K562 (cell line): ENCODE results near the gene DCAF16. TPM values are rescaled to one million over a fixed set of nuclear protein-coding genes. Genes with fewer than 3 reads are reported as not detected.

Experiments
- ATAC-seq: fragments of 200-7000 bp; cut with Tn5 transposase; 3 replicates; pipeline ENCODE4 v1.9.1; 2020; ENCODE audit warnings: moderate library complexity
- BruUV-seq: library from RNA; stranded (reverse); fragments of 400-500 nt; replicated peaks from 2 replicates; lab custom pipeline; 2021; lab: Mats Ljungman, UMichigan
- CTCF ChIA-PET: fragments of 300-600 bp; formaldehyde crosslinking; extraction: SDS; loops from one replicate; lab custom pipeline; 2021; ENCODE audit warnings: low intra/inter-chr PET ratio; lab: Yijun Ruan, JAX
- POLR2A ChIA-PET: fragments of 300-600, 350-650 bp; sonication (Branson Sonifier 250); formaldehyde crosslinking; extraction: SDS; loops from one replicate; lab custom pipeline; 2021; ENCODE audit warnings: antibody characterized with exemption, inconsistent platforms; lab: Yijun Ruan, JAX
- DNase-seq, 4 experiments: peaks; one replicate each; pipeline versions ENCODE4 v3.0.0 to v3.0.0-alpha.2; 2011 to 2018; ENCODE audit warnings: low spot score in 3 of 4, mixed read lengths in 3 of 4; ENCODE audit errors: extremely low read depth in 1 of 4
- FAIRE-seq: peaks from 2 replicates; lab custom pipeline; 2011; peaks lifted over from hg19 to GRCh38; lab: Jason Lieb, UNC
- H2AFZ ChIP-seq: 2 replicates; pipeline ENCODE4 v1.6.0; 2011; ENCODE audit warnings: low read depth, low read length, control low read depth, inconsistent platforms
- H3K27ac ChIP-seq: fragments of 200-600 bp; 3 replicates; pipeline ENCODE4 v1.8.0; 2011; ENCODE audit warnings: low read depth, mild to moderate bottlenecking, control low read depth, inconsistent platforms, low read length, moderate library complexity, mixed read lengths; ENCODE audit errors: extremely low read depth
- H3K27me3 ChIP-seq, 2 experiments: fragments of 300-600 bp in 1 of 2; 2 replicates in 1 of 2; 3 replicates in 1 of 2; pipeline versions ENCODE4 v1.6.0 to v1.8.0; 2011; ENCODE audit warnings: inconsistent platforms in 2 of 2, low read length in 2 of 2, mild to moderate bottlenecking in 1 of 2, mixed read lengths in 1 of 2, moderate library complexity in 1 of 2; ENCODE audit not compliant: control insufficient read depth in 2 of 2, insufficient read depth in 2 of 2
- H3K36me3 ChIP-seq: fragments of 300-600 bp; 3 replicates; pipeline ENCODE4 v1.8.0; 2011; ENCODE audit warnings: mild to moderate bottlenecking, low read length, inconsistent platforms; ENCODE audit not compliant: control insufficient read depth, insufficient read depth
- H3K4me1 ChIP-seq, 2 experiments: fragments of 200-600 bp in 1 of 2; replicated peaks in 1 of 2; 2 replicates in 1 of 2; 3 replicates in 1 of 2; pipeline versions ENCODE4 v1.5.1 to v1.8.0; 2011; ENCODE audit warnings: inconsistent platforms in 2 of 2, low read length in 2 of 2, mild to moderate bottlenecking in 1 of 2, mixed read lengths in 1 of 2, moderate library complexity in 1 of 2; ENCODE audit not compliant: control insufficient read depth in 2 of 2, insufficient read depth in 2 of 2
- H3K4me2 ChIP-seq: 2 replicates; pipeline ENCODE4 v1.6.1; 2011; ENCODE audit warnings: low read length, control low read depth, inconsistent platforms, mixed read lengths; ENCODE audit not compliant: insufficient read depth
- H3K4me3 ChIP-seq: fragments of 200-600 bp; sonication (generic), shearing (Covaris generic); 2 replicates; pipeline ENCODE4 v1.5.1; 2016; ENCODE audit warnings: control low read depth, inconsistent platforms
- H3K79me2 ChIP-seq: fragments of 200-600 bp; 3 replicates; pipeline ENCODE4 v1.8.0; 2011; ENCODE audit warnings: low read length, inconsistent platforms; ENCODE audit not compliant: control insufficient read depth, insufficient read depth
- H3K9ac ChIP-seq, 2 experiments: 2 replicates each; pipeline versions ENCODE4 v1.6.0 to v1.6.1; 2011; ENCODE audit warnings: low read depth in 2 of 2, low read length in 2 of 2, control low read depth in 1 of 2, inconsistent platforms in 1 of 2, mild to moderate bottlenecking in 1 of 2, mixed read lengths in 1 of 2; ENCODE audit not compliant: insufficient read depth in 1 of 2
- H3K9me1 ChIP-seq: one replicate; pipeline ENCODE4 v1.6.0; 2011; ENCODE audit warnings: inconsistent platforms, mild to moderate bottlenecking, low read length, moderate library complexity; ENCODE audit not compliant: control insufficient read depth, insufficient read depth
- H3K9me3 ChIP-seq: replicated peaks from 2 replicates; pipeline ENCODE4 v1.5.1; 2011; ENCODE audit warnings: low read depth, low read length, inconsistent platforms; ENCODE audit not compliant: control insufficient read depth, insufficient read depth
- H4K20me1 ChIP-seq: replicated peaks from 2 replicates; pipeline ENCODE4 v1.6.1; 2011; ENCODE audit warnings: low read length, inconsistent platforms, mixed read lengths; ENCODE audit not compliant: control insufficient read depth, insufficient read depth
- ATF1 ChIP-seq, 2 experiments: fragments of 450-650 bp in 1 of 2; IDR thresholded peaks; 2 replicates each; pipeline ENCODE4 v1.6.1; 2016; ENCODE audit warnings: missing compliant biosample characterization in 1 of 2, missing genetic modification characterization in 1 of 2
- RBM25 ChIP-seq: fragments of 200-400 bp; formaldehyde crosslinking; IDR thresholded peaks from 2 replicates; pipeline ENCODE4 v1.6.1; 2018; ENCODE audit warnings: low read length, low read depth, moderate library complexity; ENCODE audit not compliant: severe bottlenecking
- RUNX1 ChIP-seq: sonication (generic); IDR thresholded peaks from 2 replicates; pipeline ENCODE4 v1.6.1; 2016; ENCODE audit warnings: antibody characterized with exemption, low read depth
- SAFB2 ChIP-seq: fragments of 200-400 bp; formaldehyde crosslinking; IDR thresholded peaks from 2 replicates; pipeline ENCODE4 v1.6.1; 2018; ENCODE audit warnings: borderline replicate concordance, low read length, low read depth, moderate library complexity; ENCODE audit not compliant: severe bottlenecking
- SIX5 ChIP-seq, 2 experiments: IDR thresholded peaks; 2 replicates each; pipeline ENCODE4 v1.6.1; 2011; ENCODE audit warnings: low read length in 2 of 2, borderline replicate concordance in 1 of 2, low read depth in 1 of 2, mild to moderate bottlenecking in 1 of 2, moderate library complexity in 1 of 2; ENCODE audit not compliant: insufficient read depth in 1 of 2
- ZNF143 ChIP-seq: sonication (generic); formaldehyde crosslinking; IDR thresholded peaks from 2 replicates; pipeline ENCODE4 v1.9.0; 2022; ENCODE audit warnings: mild to moderate bottlenecking, missing genetic modification reagents
- WGBS: fragments of 100-300 bp; shearing (Covaris generic); methylation state at CpG from one replicate; pipeline ENCODE4 v1.1.6; 2016; ENCODE audit warnings: low coverage, mixed read lengths; ENCODE audit not compliant: insufficient coverage; ENCODE audit errors: missing lambda C conversion rate; 5-methylcytosine and 5-hydroxymethylcytosine counted together
- in situ Hi-C: fragments of 300-500 bp; cut with MboI; formaldehyde crosslinking; loops from 4 replicates; pipeline ENCODE4 v1.15.0; 2018; ENCODE audit warnings: inconsistent platforms, mixed read lengths
- intact Hi-C: fragments of 100-400 bp; cut with micrococcal nuclease; formaldehyde crosslinking; loops from 2 replicates; pipeline ENCODE4 v1.14.2; 2022
- polyA plus RNA-seq, 8 experiments: library from polyadenylated mRNA; depleted of rRNA in 4 of 8; stranded (reverse) in 5 of 8; unstranded in 3 of 8; fragments of >200 nt; fragmentation: Nextera tagmentation in 2 of 8; fragmentation: Illumina TruSeq in 1 of 8; extraction: Ambion mirVana in 2 of 8; extraction: Trizol in 1 of 8; gene quantifications; 2 replicates each; pipeline versions ENCODE4 v1.2.1 to v1.2.3, GENCODE V29; 2011 to 2014; ENCODE audit warnings: inconsistent platforms in 1 of 8, missing spikeins in 1 of 8
- total RNA-seq, 7 experiments: library from RNA; depleted of rRNA in 6 of 7; stranded (reverse); fragments of >200 nt in 6 of 7; fragmentation: Illumina TruSeq in 2 of 7; extraction: Trizol in 2 of 7; gene quantifications; 2 replicates each; pipeline versions ENCODE4 v1.2.1 to v1.2.3, GENCODE V29; 2011 to 2021; ENCODE audit warnings: low replicate concordance in 1 of 7
- TF ChIP-seq, protein P1 (sequence below): fragments of 250-450 bp; sonication (Bioruptor Pico); IDR thresholded peaks from 2 replicates; pipeline ENCODE4 v1.5.0; 2020; ENCODE audit warnings: mild to moderate bottlenecking
- TF ChIP-seq, protein P2 (sequence below): fragments of 250-450 bp; sonication (Bioruptor Pico); IDR thresholded peaks from 2 replicates; pipeline ENCODE4 v1.4.0; 2020; ENCODE audit warnings: mild to moderate bottlenecking
- TF ChIP-seq, protein P3 (sequence below): fragments of 450-650 bp; formaldehyde crosslinking; IDR thresholded peaks from 2 replicates; pipeline ENCODE4 v1.4.0; 2022; ENCODE audit warnings: missing genetic modification characterization

DCAF16 gene
- total and polyA plus RNA-seq, 9 of the 15 experiments (the other 6 are each of a cell fraction or from before 2014, with no cell fraction given): 20.5 to 82.8 (median 67.8) TPM

DNA sequence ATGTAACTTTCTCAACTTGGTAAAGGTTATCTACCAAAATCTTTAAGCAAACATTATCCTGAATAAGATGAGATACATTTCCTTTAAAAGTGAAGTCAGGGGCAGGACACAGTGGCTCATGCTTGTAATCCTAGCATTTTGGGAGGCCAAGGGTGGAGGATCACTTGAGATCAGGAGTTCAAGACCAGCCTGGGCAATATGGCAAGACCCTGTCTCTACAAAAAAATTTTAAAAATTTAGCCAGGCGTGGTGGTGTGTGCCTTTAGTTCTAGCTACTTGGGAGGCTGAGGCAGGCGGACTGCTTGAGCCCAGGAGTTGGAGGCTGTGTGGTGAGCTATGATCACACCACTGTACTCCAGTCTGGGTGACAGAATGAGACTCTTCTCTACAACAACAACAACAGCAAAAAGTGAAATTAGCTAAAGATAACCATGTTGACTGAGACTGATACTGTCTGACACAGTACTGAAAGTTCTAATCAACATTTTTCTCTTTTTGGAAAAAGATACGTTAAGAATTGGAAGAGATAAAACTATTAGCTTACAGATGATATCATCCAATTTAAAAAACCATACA lies 4.9 kb downstream of the DCAF16 start:
- no peak overlapping the region for H3K27ac ChIP-seq
- TF ChIP-seq, protein P1, sequence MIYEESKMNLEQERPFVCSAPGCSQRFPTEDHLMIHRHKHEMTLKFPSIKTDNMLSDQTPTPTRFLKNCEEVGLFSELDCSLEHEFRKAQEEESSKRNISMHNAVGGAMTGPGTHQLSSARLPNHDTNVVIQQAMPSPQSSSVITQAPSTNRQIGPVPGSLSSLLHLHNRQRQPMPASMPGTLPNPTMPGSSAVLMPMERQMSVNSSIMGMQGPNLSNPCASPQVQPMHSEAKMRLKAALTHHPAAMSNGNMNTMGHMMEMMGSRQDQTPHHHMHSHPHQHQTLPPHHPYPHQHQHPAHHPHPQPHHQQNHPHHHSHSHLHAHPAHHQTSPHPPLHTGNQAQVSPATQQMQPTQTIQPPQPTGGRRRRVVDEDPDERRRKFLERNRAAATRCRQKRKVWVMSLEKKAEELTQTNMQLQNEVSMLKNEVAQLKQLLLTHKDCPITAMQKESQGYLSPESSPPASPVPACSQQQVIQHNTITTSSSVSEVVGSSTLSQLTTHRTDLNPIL: no peak
- no peak for TF ChIP-seq ZNF143
- TF ChIP-seq, protein P2, sequence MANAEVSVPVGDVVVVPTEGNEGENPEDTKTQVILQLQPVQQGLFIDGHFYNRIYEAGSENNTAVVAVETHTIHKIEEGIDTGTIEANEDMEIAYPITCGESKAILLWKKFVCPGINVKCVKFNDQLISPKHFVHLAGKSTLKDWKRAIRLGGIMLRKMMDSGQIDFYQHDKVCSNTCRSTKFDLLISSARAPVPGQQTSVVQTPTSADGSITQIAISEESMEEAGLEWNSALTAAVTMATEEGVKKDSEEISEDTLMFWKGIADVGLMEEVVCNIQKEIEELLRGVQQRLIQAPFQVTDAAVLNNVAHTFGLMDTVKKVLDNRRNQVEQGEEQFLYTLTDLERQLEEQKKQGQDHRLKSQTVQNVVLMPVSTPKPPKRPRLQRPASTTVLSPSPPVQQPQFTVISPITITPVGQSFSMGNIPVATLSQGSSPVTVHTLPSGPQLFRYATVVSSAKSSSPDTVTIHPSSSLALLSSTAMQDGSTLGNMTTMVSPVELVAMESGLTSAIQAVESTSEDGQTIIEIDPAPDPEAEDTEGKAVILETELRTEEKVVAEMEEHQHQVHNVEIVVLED (CRISPR knock-in tag): no peak
- TF ChIP-seq, protein P3, sequence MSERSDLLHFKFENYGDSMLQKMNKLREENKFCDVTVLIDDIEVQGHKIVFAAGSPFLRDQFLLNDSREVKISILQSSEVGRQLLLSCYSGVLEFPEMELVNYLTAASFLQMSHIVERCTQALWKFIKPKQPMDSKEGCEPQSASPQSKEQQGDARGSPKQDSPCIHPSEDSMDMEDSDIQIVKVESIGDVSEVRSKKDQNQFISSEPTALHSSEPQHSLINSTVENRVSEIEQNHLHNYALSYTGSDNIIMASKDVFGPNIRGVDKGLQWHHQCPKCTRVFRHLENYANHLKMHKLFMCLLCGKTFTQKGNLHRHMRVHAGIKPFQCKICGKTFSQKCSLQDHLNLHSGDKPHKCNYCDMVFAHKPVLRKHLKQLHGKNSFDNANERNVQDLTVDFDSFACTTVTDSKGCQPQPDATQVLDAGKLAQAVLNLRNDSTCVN (CRISPR knock-in tag): no peak
- no peak for TF ChIP-seq RUNX1
- TF ChIP-seq SAFB2: no peak
- TF ChIP-seq RBM25: no peak
- no peak for TF ChIP-seq SIX5 (IDR thresholded peaks at IDR 0.05; ENCODE audit: borderline replicate concordance in 1 of 2, insufficient read depth in 1 of 2, low read depth in 1 of 2, low read length in 2 of 2)
- no peak for TF ChIP-seq ATF1 (CRISPR knock-in tag; IDR thresholded peaks at IDR 0.05)
- no peak for TF ChIP-seq ATF1 (tag; IDR thresholded peaks at IDR 0.05)
- TF ChIP-seq, all 486 proteins: peak for 0
- CTCF ChIA-PET: no interaction called here
- Histone ChIP-seq H3K4me2 (no peak overlapping the region), H2AFZ (no peak overlapping the region), H3K9ac (no peak overlapping the region), H4K20me1 (peaks cover 11% of the 10 kb centered on the region), H3K4me1 (peaks cover 0 to 10% of the 10 kb centered on the region in 2 experiments; a peak in 3 of 5 replicates), H3K9me1 (no peaks in the 10 kb centered on the region), H3K4me3 (no peak overlapping the region), H3K9me3 (no peaks in the 10 kb centered on the region), H3K79me2 (peaks cover 73% of the 10 kb centered on the region), H3K36me3 (peaks cover 67% of the 10 kb centered on the region), H3K27me3 (no peaks in the 10 kb centered on the region)
- FAIRE-seq: no peak
- BruUV-seq: no TSS peak
- POLR2A ChIA-PET: interaction anchor here (1.2 to 1.5 kb wide), 2 partner anchors 31 to 257 kb away, joined by 3 read pairs; no protein-coding TSS in a partner anchor
- no peak for ATAC-seq
- DNase-seq: no peak
- WGBS: 78% methylated on average over 3 of the region's 3 CpGs
- in situ Hi-C loops (loop anchor here (10.0 kb wide), 1 partner anchor 241 kb away; no protein-coding TSS in a partner anchor), intact Hi-C loops (loop anchor here (5.0 to 10.0 kb wide), 2 partner anchors 171 to 787 kb away; no protein-coding TSS in a partner anchor)
